Suppressor macrophage (primary cell): Measurements from ENCODE around the gene FAM234A.
"Not testable (repeated sequence)": the region's sequence is repeated elsewhere in the genome, so short reads cannot be mapped to it uniquely, and the experiment has no call there.

Experiments
- DNase-seq, 4 experiments: peaks; one replicate each; pipeline ENCODE4 v3.0.0-alpha.2; 2020 to 2022
- total RNA-seq, 17 experiments: gene quantifications; one replicate each; lab custom pipeline; 2026; ENCODE audit warnings: mixed read lengths in 6 of 17, inconsistent platforms in 3 of 17; lab: John Stamatoyannopoulos, UW

Gene FAM234A
- total RNA-seq = 25.9 to 57.3 (median 32.4) reads per million in 17 experiments

GRCh38 chr16:234468-235305 lies at the start of gene FAM234A:
FAM234A (plus strand) TSS chr16:234821; CDS start chr16:254414, 19,593 bp downstream.
- DNase-seq = peak; percentile 97 to 99 (median 98)

GRCh38 chr16:185213-185612 lies 49.4 kb upstream of the FAM234A start:
- no peak for DNase-seq

GRCh38 chr16:185691-186090 lies 48.9 kb upstream of the FAM234A start:
- no peak for DNase-seq

GRCh38 chr16:187330-187729 lies 47.3 kb upstream of the FAM234A start:
- DNase-seq = no peak

- DNase-seq = no peak
Observed at GRCh38 chr16:188674-189073, 45.9 kb upstream of the FAM234A start.

GRCh38 chr16:189604-190186 lies 44.9 kb upstream of the FAM234A start:
- DNase-seq = no peak

GRCh38 chr16:191831-192230 lies 42.8 kb upstream of the FAM234A start:
- DNase-seq = no peak

- DNase-seq = no peak
Observed at GRCh38 chr16:192686-193085, 41.9 kb upstream of the FAM234A start.

- DNase-seq = no peak
Observed at GRCh38 chr16:193441-193840, 41.2 kb upstream of the FAM234A start.

- DNase-seq = no peak
Observed at GRCh38 chr16:194516-194915, 40.1 kb upstream of the FAM234A start.

- no peak for DNase-seq
Observed at GRCh38 chr16:200388-200787, 34.2 kb upstream of the FAM234A start.

- DNase-seq = no peak
Observed at GRCh38 chr16:203246-203645, 31.4 kb upstream of the FAM234A start.

- DNase-seq = not testable (repeated sequence)
Observed at GRCh38 chr16:204046-204445, 30.6 kb upstream of the FAM234A start.

- not testable (repeated sequence) for DNase-seq
Observed at GRCh38 chr16:209359-209758, 25.3 kb upstream of the FAM234A start.

GRCh38 chr16:211631-212180 lies 22.9 kb upstream of the FAM234A start:
- DNase-seq = not testable (repeated sequence)

- DNase-seq = no peak
Observed at GRCh38 chr16:212999-213398, 21.6 kb upstream of the FAM234A start.

- no peak for DNase-seq
Observed at GRCh38 chr16:220021-220420, 14.6 kb upstream of the FAM234A start.

GRCh38 chr16:228151-228851 lies 6.3 kb upstream of the FAM234A start:
- DNase-seq = no peak

GRCh38 chr16:228852-229730 lies 5.5 kb upstream of the FAM234A start, which contains the start of gene LUC7L:
LUC7L (minus strand) TSS chr16:229449; CDS start chr16:229339, 110 bp downstream.
- DNase-seq = peak; percentile 85 to 95 (median 90)

GRCh38 chr16:229731-230281 lies 4.8 kb upstream of the FAM234A start:
- DNase-seq = no peak

- not testable (repeated sequence) for DNase-seq
Observed at GRCh38 chr16:230351-230750, 4.3 kb upstream of the FAM234A start.

- no peak for DNase-seq
Observed at GRCh38 chr16:230949-231348, 3.7 kb upstream of the FAM234A start.
